ENCODE results near the gene NKTR. TPM values are rescaled to one million over a fixed set of nuclear protein-coding genes. Genes with fewer than 3 reads are reported as not detected.

The NKTR gene
- total RNA-seq, 1 donor from 2014 or later: 118 TPM

- Mint-ChIP-seq H3K36me3 (ENCODE audit: low read depth, unreplicated experiment) (peaks cover 12% of the 10 kb centered on the region), H3K27me3 (ENCODE audit: unreplicated experiment) (peaks cover 22% of the 10 kb centered on the region), H3K4me1 (ENCODE audit: unreplicated experiment) (peaks cover 29% of the 10 kb centered on the region), H3K9me3 (ENCODE audit: unreplicated experiment) (no peaks in the 10 kb centered on the region), H3K27ac (ENCODE audit: unreplicated experiment) (peak overlapping the region; percentile 80), H3K4me3 (ENCODE audit: unreplicated experiment) (peak overlapping the region; percentile 89)
- TF ChIP-seq CTCF (IDR thresholded peaks at IDR 0.05; ENCODE audit: unreplicated experiment): no peak
- DNase-seq (ENCODE audit: low spot score): no peak
These were observed 52.3 kb downstream of the NKTR start for GRCh38 chr3:42652611-42653302.

DNA sequence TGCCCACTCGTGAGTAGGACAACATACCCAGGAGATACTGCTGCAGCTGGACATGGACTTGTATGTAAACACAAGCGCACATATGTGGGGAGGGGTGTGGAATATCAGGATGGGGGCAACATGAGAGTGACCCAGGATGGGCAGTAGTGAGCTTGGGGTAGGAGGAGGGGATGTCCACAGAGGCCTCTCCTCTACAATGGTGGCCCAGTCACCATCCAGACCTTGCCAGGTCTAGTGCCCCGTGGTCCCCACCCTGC, 52.7 kb downstream of the NKTR start:
- peak overlapping the region; percentile 80 for H3K27ac Mint-ChIP-seq (ENCODE audit: unreplicated experiment)
- peak overlapping the region; percentile 89 for H3K4me3 Mint-ChIP-seq (ENCODE audit: unreplicated experiment)

GRCh38 chr3:42653560-42654330, 53.3 kb downstream of the NKTR start, which contains the start of gene ZBTB47:
TSS of gene ZBTB47 (plus strand) at chr3:42653697. CDS start at chr3:42658356, 4,659 bp downstream.
- H3K4me3 Mint-ChIP-seq (ENCODE audit: unreplicated experiment): peak within 1 kb of the TSS; percentile 89
- TF ChIP-seq CTCF (IDR thresholded peaks at IDR 0.05; ENCODE audit: unreplicated experiment): no peak
- H3K9me3 Mint-ChIP-seq (ENCODE audit: unreplicated experiment): no peaks in the 10 kb centered on the region
- DNase-seq (ENCODE audit: low spot score): peak; percentile 55
- peak within 1 kb of the TSS; percentile 80 for H3K27ac Mint-ChIP-seq (ENCODE audit: unreplicated experiment)
- peaks cover 23% of the 10 kb centered on the region for H3K27me3 Mint-ChIP-seq (ENCODE audit: unreplicated experiment)
- H3K36me3 Mint-ChIP-seq (ENCODE audit: low read depth, unreplicated experiment): peaks cover 7% of the 10 kb centered on the region
- peaks cover 34% of the 10 kb centered on the region for H3K4me1 Mint-ChIP-seq (ENCODE audit: unreplicated experiment)

More for the DNA sequence above, 52.7 kb downstream of the NKTR start:
- DNase-seq (ENCODE audit: low spot score): no peak
- no peak for TF ChIP-seq CTCF (IDR thresholded peaks at IDR 0.05; ENCODE audit: unreplicated experiment)
- Mint-ChIP-seq H3K9me3 (ENCODE audit: unreplicated experiment) (no peaks in the 10 kb centered on the region), H3K4me1 (ENCODE audit: unreplicated experiment) (peaks cover 29% of the 10 kb centered on the region), H3K36me3 (ENCODE audit: low read depth, unreplicated experiment) (peaks cover 7% of the 10 kb centered on the region), H3K27me3 (ENCODE audit: unreplicated experiment) (peaks cover 20% of the 10 kb centered on the region)

DNA sequence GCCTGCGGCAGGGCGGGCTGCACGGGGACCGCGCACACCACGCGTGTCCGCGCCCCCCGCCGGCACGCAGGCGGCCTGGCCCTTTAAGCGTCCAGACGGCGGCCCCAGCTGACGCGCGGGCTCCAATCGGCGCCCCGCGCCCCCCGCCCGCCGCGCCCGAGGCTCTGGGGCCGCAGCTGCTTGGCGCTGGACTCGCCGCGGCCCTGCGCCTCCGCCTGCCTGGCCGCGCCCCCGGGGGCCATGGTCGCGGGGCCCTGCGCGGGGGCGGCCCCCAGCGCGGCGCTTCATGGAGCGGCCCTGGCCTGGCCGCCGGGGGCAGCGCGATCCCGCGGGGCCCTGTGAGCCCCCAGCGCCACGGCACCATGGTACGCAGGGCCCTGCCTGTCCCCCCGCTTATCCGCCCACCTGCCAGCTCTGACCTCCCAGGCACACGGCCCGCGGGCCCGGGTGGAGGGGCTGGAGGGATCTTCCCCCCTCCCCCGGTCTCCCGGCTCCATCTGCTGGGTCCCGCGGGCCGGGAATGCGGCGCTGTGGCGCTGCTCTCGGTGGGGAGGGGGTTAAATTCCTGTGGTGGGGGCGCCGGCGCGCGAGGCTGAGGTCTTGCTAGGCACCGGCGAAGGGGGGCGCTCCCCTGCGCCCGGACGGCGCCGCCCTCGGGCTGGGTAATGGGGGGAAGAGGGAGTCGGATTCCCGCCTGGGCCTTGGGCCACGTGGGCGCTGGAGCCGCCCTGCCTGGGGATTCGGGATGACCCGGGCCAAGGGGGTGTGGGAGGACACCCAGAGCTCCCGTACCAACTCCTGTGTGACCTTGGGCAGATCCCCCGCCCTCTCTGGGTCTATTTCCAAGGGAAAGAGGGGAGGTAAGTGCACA, 54.1 kb downstream of the NKTR start:
- DNase-seq (ENCODE audit: low spot score): peak; percentile 59
- TF ChIP-seq CTCF (IDR thresholded peaks at IDR 0.05; ENCODE audit: unreplicated experiment): no peak
- Mint-ChIP-seq H3K36me3 (ENCODE audit: low read depth, unreplicated experiment) (no peaks in the 10 kb centered on the region), H3K27me3 (ENCODE audit: unreplicated experiment) (peaks cover 22% of the 10 kb centered on the region), H3K27ac (ENCODE audit: unreplicated experiment) (no peak overlapping the region), H3K9me3 (ENCODE audit: unreplicated experiment) (no peaks in the 10 kb centered on the region), H3K4me1 (ENCODE audit: unreplicated experiment) (peaks cover 34% of the 10 kb centered on the region), H3K4me3 (ENCODE audit: unreplicated experiment) (peak overlapping the region; percentile 51)
